DMS153 (cell line): ENCODE data around the gene APRT.

Experiments used
- DNase-seq: peaks from one replicate; lab custom pipeline; 2025; lab: John Stamatoyannopoulos, UW

APRT gene

DNA sequence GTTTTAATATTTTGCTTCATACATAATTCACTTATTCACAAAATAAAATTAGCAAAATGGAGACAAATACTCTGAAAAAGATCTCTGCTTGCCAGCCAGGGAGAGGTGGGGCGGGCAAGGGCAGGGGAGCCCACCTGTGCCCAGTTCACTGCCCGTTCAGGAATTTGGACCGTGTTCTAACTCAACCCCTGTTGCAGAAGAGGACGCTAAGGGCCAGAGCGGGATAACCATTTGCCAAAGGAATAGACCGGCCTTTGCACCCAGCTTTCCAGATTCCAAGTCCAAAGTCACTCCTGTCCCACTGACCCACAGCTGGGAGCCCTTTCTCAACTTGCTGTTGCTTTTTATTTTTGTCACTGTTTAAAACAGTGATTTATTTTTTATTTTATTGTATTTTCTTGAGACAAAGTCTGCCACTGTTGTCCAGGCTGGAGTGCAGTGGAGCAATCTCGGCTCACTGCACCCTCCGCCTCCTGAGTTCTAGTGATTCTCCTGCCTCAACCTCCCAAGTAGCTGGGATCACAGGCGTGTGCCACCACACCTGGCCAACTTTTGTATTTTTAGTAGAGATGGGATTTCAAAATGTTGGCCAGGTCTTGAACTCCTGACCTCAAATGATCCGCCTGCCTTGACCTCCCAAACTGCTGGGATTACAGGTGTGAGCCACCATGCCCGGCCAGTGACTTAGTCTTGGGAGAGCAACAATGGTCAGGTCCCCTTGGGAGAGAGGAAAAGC lies 24.0 kb downstream of the APRT start:
- no peak for DNase-seq

DNA sequence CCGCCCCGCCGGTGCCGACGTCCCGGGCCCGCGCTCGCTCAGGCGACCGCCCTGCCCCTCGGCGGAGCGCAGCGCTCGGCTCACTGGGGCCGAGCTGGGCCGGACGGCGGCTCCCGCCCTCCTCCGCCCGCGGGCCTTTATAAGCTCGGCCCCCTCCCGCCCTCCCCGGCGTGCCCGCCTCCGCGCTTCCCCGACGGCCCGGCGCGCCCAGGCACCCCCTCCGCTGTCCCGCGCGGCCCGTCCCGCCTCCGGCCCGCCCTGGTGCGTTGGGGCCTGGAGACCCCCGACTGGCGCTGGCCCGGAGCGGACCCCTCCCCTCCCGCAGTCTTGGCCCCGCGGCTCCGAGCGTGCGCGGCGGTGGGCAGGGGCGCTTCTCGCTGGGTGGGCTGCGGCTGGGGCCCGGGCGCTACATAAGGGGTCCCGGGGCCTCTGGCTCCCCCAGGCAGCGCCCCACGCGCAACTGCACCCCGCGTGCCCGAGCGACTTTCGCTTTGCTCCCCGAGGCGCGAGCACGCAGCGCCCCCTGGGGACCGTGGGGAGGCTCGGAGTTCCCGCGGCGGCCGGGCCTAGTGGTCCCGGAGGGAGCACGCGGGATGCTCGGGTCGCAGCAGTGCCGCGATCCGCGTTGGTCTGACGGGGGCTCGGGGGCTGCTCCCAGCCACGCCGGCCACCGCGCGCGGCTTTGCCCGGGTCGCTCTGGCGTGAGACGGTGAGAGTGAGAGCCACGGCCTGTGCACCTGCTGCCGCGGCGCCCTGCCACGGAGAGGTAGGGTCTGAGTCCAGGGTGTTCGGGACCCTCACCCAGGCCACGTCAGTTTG lies 26.4 kb downstream of the APRT start, which contains the start of gene PIEZO1:
Gene PIEZO1 (minus strand): TSS at position 115 of the 819 bp plus-strand sequence. CDS start 256 bp downstream, outside the sequence.
- no peak for DNase-seq

DNA sequence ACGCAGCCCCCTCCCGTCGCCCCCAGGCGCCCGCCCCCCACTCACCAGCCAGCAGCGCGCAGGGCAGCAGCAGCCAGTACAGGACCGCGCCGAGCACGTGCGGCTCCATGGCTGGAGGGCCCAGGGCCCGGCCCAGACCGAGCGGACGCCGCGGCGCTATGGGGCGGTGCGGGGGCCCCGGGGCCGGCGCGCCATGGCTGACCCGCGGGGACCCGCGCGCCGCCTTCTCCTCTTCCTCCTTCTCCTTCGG lies 26.9 kb downstream of the APRT start:
- DNase-seq: no peak

DNA sequence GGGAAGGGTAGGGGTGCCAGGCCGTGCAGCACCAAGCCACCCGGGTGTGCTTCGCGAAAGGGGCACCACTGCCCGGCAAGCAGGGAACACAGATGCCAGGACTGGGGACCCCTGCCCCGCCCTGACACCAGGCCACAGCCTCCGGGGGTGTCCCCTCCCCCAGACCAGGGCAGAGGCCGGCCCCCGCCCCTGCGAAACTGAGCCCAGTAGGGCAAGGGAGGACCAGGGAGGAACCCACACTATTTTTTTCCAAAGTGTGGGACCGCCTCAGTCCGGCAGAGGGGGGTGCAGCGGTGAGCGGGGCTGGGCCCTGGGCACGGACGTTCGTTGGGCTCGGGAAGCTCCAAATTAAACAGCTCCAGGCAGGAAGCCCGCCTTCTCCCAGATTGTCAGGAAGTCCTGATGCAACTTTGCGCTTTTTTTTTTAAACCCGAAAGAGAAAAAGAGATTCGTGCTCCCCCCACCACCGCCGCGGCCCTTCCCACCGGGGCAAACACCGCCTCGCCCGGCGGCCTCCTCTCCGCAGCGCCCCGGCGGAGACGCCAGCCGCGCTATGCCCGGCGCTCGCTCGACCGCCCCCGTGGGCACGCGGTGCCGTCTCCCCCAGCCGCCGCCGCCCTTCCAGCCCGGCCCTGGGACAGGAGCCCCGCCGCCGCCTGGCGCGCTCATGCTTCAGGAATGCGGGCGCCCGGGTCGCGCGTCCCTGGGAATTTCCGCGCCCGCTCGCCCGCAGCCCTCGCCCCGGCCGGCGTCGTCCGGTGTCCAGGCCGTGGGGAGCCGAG lies 27.5 kb downstream of the APRT start:
- no peak for DNase-seq

DNA sequence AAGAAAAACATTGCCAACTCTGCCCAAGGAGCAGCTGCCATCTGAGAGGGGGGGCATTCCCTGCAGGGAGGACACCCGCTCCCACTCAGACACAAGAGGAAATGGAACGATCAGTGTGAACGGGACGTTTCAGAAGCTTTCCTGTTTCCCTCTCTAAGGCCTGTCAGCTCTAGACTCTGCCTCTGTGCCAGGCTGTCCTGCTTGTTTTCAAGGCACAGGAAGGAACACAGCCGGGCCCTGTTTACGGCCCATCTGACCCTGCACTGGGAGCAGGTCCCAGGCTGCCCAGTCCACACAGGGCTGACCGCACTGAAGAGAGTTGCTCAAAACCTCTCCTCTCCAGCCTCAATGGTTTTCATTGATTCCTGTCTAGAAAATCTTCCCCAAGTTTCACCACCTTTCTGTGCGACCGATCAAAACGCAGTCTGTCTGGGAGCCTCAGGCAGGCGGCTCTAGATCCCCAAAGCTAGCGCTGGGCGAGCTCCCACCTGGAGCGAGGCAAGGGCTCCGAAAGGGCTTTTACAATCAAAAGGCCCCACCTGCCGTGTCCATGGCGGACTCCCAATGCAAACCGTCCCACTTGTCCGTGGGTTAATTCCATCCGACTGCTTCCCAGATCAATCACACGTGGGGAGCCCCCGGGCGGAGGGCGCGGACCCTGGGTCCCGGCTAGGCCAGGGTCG lies 28.2 kb downstream of the APRT start:
- no peak for DNase-seq

DNA sequence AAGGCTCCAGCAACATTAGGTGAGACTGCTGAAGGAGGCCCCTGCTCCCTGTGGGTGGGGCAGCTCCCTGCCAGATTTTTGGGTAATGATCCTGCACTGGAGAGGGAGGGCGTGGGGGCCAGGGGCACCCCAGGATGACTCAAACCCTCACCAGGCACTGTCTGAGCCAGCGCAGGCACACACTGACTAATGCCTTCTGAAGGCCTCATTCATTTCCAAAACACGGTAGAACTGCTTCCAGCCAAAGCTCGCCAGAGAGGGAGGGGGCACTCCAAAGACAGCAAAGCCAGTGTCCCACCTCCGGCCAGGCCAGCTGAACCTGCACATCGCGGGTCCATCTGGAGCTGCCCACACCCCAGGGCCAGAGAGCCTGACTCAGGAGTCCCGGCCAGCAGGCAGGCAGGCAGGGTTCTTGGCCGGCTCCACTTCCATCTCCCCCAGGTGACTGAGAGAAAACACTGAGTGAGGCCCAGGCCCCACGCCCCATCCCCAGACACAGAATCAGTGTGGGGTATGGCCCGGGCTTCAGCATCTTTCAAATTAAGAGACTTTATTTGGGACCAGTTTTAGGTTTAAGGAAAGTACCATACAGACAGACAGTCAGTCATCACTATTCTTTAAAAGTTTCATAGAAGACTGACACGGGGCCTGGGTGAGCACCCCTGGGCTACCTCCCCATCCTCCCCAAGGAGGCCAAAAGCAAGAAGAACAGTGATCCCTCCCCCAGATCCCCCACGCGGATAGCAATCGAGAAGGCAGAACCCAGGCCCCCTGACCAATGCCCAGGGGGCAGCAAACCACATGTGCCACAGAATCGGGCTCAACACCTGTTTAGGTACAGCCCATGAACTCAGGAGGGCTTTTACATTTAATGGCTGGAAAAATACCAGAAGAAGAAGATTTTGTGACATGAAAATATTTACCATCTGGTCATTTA lies 29.0 kb downstream of the APRT start:
- DNase-seq: no peak

DNA sequence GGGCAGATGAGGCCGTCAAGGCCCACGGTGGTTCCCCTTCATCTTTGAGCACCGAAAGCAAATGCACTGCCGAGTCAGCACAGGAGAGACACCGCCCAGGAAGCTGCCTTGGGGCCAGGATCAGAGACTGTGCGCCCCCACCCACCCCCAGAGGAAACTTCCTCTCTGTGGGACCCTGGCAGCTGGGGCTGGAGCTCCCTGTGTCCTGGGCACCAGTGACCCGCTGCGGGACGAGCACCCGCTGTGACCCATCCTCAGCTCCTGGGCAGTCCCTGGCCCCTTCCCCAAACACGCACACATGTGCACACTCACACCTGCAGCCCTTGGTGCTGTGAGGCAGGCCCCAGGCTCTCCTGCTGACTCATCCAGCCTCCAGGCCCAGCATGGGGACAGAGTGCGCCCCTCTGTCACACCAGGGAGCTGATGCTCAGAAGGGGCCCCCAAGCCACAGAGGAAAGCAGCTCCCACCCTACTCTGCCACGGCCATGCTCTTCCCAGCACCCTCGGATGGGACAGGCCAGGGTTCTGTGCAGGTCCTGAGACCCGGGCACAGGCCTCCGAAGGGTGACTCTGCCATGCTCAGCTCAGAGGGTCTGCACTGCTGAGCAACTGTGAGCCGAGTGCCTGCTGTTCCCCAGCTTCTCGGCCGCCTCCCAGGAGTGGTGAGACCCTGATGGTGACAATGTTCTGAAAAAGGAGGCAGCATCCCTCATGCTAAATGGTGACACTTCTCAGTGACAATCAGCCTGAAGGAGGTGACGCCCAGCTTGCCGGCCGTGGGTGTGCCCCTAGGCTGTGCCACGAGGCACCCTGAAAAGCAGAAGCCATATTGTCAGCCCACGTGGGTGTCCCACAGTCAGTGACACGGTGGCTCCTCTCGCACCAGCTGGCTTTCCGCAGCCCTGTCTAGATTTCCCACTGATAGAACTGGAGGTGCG lies 30.3 kb downstream of the APRT start:
- no peak for DNase-seq

DNA sequence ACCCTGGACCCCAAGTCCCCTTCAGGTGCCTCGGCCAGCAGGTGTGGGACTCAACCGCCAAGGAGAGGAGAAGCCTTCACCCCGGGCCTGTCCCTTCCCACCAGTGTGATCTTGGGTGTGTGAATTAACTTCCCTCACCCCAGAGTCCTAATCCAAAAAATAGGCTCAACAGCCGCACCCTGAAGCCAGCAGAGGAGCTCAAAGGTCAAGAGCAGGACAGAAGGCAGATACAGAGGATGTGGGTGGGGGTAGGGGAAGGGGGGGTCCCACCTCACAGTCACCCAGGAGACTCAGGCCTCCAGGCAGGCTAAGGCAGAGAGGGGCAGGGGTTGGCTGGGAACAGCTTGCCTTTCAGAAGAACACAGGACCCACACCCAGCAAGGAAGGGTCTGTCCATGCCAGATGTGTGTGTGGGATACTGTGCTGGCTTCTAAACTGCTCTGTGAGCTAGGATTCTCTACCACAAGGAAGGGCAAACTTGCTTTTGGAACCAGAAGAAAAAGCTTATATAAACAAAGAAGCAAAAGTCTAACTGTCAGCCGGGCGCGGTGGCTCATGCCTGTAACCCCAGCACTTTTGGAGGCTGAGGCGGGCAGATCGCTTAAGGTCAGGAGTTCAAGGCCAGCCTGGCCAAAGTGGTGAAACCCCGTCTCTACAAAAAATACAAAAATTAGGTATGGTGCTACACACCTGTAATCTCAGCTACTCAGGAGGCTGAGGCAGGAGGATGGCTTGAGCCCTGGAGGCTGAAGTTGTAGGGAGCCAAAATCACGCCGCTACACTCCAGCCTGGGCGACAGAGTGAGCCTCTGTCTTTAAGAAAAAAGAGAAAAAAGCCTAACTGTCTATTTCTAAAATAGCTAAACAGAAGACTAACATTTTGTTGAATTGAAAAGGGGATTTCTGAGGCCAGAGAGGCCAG lies 31.3 kb downstream of the APRT start:
- no peak for DNase-seq

DNA sequence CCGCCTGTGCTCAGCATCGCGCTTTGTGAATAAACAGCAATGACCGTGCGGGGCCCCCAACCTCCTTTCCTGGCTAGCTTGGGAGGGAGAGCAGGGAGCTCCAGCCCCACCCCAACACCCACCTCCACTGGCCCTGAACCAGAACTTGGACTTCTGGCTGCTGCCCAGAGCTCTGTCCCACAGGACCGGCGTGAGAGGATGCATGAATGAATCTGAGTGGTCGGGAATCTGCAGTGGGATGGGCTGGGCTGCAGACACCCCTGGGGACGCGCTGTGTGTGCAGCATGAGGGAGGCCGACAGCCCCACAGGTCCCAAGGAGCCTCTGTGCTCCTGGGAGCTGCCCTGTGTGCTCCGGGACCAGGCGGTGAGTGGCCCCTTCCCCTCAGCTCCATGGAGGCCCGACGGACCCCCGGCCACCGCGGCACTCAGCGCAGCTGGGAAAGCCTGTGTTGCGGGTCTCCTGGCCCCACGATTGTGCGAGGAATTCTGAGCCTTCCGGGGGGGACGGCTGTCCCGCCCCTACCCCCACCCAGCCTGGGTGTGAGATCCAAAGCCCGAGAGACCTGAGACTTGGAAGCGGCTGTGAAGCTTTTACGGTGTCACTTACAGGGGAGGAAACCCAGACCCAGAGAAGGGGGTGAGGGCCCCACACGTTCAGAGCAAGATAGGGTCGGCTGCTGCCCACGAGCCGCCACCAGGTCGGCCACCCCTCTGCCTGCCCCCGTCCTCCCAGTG lies 32.2 kb downstream of the APRT start:
- no peak for DNase-seq

DNA sequence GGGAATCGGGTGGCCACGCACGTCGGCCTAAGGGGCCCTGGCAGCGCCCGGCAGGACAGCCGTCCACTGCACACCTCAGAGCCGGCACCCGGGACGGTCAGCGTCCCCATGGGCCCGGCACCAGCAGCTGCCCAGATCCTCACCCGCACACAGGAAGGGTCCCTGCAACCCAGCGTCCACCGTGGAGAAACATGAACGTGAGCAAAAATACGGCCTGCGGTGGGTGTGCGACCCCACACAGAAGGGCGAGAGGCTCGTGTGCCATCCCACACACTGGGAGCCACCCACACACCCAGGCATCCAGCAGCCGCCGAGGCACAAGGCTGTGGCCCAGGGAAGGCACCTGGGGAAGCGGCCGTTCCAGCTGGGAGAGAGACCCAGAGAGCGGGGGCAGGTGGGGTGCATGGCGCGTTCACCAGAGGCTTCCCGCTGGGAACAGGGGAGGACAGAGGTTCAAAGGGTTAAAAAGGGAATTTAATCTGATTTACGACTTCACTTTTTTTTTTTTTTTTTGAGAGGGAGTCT lies 33.1 kb downstream of the APRT start:
- no peak for DNase-seq

DNA sequence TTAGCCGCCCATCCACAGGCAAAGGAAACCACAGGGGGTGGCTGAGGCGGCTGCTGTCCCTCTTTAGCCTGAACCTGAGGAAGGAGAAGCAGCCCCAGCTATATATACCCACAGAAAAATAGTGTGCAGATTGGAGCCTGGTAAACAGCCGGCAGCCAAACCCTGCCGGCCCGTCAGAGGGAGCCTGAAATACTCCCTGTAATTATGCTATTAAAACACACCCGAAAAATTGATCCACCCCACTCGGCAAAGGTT lies 33.5 kb downstream of the APRT start:
- DNase-seq: no peak

DNA sequence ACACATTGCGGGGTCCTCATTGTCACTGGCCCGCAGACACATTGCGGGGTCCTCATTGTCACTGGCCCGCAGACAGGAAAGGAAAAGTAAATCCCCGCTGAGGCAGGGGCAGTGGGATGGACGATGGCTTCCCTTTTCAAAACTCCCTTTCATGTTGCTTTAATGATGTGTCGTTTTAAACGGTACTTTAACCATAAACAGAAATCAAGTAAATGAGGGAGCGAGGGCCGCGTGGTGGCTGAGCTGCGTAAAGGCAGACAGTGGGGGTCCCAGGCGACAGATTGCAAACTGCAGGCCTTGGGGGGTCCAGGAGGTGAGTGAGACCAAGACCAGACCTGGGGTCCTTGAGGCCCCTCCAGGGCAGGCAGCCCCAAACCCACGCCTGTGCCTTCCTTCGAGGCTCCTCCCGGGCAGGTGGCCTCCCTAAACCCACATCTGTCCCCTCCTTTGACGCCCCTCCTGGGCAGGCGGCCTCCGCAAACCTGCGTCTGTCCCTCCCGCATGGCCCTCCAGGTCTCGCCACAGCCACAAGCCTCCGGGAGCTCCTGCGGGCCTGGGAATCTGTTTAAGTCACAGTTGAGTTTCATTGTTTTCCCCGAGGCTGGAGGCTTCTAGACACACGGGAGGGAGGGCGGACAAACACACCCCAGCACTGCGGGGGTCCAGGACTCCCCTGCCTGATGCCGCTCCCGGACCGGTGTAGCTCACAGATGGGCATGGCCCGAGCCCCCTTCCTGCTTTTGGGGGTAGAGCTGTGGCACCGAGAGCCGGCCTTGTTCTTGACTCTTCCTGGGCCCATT lies 34.1 kb downstream of the APRT start:
- DNase-seq: no peak

DNA sequence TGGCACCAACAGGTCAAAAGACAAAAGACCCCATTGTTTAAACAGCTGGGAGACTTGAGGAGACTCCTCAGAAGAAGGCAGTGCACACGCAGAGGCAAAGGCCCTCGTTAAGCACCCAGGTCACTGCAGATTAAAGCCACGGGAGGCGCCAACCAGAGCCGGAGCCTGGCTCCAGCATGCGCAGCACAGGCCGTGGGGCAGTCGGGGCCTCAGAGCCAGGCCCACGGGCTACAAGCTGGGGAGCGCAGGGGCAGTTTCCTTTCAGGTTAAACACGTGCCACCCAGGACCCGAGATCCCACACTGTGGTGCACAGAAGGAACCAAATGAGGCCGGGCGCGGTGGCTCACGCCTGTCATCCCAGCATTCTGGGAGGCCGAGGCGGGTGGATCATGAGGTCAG lies 35.9 kb downstream of the APRT start:
- no peak for DNase-seq

DNA sequence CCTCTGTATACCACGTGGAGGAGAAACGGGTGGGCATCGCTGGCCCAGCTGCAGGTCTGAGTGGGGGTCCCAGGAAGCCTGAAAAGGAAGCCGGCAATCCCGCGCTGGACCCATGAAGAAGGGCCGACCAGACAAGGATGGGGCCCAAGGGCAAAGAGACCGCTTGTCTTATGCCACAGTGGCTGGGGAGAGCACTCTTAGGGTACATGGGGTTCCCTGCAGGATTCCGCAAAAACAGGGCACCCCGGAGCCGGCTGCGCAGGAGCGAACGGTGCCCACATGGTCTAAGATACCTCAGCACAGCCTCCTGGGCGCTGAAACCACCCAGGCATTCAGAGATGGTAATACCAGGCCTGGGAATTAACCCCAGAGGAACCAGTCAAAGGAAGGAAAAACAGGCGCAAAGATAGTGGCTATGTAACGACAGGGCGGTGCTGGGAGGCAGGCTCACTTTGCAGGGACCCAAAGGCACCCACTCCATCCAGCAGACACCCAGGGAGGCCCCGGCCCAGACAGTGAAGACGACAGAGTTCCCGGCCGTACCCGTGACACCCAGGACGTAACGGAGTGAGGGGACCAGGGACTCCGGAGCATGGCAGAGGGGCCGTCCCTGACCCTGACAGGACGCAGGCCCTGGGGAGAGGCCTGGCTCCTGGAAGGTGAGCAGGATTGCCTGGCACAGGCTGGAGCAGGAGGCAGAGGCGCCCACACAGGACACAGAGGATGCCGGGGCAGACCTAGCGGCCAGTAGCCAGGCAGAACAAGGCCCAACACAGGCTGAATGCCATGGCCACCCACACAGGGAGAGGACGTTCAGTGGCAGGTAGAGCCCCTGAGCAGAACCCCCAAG lies 37.0 kb downstream of the APRT start:
- DNase-seq: no peak

DNA sequence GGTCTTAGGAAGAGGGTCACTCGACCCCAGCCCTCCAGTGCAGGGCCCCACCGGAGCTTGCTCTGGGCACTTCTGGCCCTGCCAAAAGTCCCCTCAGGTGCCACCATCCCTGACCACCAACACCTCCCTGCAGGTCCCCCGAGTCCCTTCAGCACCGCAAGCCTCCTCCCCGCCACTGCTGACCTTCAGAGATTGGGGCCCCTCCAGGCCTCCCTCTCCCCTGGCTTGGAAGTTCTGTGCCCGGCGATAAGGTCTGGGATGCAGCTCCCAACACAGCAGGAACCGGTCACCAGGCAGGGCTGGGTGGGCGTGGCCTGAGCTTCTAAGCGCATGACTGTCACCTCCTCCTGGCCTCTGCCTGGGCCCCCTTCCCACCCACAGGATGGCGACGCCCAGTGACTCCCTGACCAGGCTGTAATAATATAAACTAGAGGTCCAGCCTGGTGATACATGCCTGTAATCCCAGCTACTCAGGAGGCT lies 37.9 kb downstream of the APRT start:
- DNase-seq: no peak
